ENCODE results near the gene LMAN2L. TPM values are rescaled to one million over a fixed set of nuclear protein-coding genes. Genes with fewer than 3 reads are reported as not detected.

Gene LMAN2L
- total and polyA plus RNA-seq, 2 of the 8 experiments (the other 6 are each of a cell fraction or from before 2014, with no cell fraction given) = 14.3 to 17.6 TPM

DNA sequence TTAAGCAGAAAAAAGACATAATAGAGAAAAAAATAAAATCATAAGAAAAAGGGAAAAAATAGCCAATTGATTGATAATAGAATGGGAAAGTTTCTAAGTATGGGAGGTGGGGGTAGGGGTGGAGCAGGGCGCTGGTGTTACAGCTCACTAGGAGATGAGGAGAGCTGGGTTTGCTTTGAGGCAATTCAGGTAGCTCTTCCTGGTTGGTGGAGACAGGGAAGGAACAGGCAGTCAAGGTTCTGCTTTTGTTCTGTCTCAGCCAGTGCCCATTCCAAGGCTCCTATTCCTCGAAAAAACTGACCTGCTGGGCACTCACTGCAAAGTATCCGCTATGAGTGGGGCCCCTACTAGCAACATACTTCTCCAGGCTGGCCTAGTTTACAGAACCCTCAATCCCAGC is 19.1 kb upstream of the LMAN2L start (continued):
- TF ChIP-seq, protein P1, sequence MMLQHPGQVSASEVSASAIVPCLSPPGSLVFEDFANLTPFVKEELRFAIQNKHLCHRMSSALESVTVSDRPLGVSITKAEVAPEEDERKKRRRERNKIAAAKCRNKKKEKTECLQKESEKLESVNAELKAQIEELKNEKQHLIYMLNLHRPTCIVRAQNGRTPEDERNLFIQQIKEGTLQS (IDR thresholded peaks at IDR 0.05; ENCODE audit: insufficient read depth, low read depth, low read length) = no peak
- TF ChIP-seq, protein P2, sequence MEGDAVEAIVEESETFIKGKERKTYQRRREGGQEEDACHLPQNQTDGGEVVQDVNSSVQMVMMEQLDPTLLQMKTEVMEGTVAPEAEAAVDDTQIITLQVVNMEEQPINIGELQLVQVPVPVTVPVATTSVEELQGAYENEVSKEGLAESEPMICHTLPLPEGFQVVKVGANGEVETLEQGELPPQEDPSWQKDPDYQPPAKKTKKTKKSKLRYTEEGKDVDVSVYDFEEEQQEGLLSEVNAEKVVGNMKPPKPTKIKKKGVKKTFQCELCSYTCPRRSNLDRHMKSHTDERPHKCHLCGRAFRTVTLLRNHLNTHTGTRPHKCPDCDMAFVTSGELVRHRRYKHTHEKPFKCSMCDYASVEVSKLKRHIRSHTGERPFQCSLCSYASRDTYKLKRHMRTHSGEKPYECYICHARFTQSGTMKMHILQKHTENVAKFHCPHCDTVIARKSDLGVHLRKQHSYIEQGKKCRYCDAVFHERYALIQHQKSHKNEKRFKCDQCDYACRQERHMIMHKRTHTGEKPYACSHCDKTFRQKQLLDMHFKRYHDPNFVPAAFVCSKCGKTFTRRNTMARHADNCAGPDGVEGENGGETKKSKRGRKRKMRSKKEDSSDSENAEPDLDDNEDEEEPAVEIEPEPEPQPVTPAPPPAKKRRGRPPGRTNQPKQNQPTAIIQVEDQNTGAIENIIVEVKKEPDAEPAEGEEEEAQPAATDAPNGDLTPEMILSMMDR (IDR thresholded peaks at IDR 0.05; ENCODE audit: control extremely low read depth in 1 of 3, insufficient read depth in 1 of 3, low read depth in 1 of 3, low read length in 3 of 3) = no peak
- TF ChIP-seq BRCA1 (IDR thresholded peaks at IDR 0.05; ENCODE audit: low read depth, low read length) (no peak), SUZ12 (IDR thresholded peaks at IDR 0.05; ENCODE audit: low read length) (no peak)
- TF ChIP-seq, protein P3, sequence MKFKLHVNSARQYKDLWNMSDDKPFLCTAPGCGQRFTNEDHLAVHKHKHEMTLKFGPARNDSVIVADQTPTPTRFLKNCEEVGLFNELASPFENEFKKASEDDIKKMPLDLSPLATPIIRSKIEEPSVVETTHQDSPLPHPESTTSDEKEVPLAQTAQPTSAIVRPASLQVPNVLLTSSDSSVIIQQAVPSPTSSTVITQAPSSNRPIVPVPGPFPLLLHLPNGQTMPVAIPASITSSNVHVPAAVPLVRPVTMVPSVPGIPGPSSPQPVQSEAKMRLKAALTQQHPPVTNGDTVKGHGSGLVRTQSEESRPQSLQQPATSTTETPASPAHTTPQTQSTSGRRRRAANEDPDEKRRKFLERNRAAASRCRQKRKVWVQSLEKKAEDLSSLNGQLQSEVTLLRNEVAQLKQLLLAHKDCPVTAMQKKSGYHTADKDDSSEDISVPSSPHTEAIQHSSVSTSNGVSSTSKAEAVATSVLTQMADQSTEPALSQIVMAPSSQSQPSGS (IDR thresholded peaks at IDR 0.05; ENCODE audit: low read length) = no peak

Data from H1 (cell line).